ENCODE measurements around the gene CDIPT. TPM values are rescaled to one million over a fixed set of nuclear protein-coding genes. Genes with fewer than 3 reads are reported as not detected.
A peak's percentile ranks its signal among the peaks of the same experiment; 100 is the strongest.

The CDIPT gene
- total and polyA plus RNA-seq, 2 of the 13 experiments (the other 11 are each of a cell fraction or from before 2014, with no cell fraction given): 54.9 to 97.5 TPM

GRCh38 chr16:29891525-29892457 lies 28.8 kb upstream of the CDIPT start (continued):
- 0 out of 2 replicates have a peak, but pooled peaks have one; percentile 15 for TF ChIP-seq TFE3 (CRISPR knock-in tag; IDR thresholded peaks at IDR 0.05)
- peak; percentile 98 for TF ChIP-seq ZNF121 (CRISPR knock-in tag; IDR thresholded peaks at IDR 0.05)
- TF ChIP-seq NR3C1 (CRISPR knock-in tag; IDR thresholded peaks at IDR 0.05): no peak
- no peak for TF ChIP-seq TBX3 (IDR thresholded peaks at IDR 0.05; ENCODE audit: borderline replicate concordance)
- peak; percentile 88 for TF ChIP-seq TARDBP (CRISPR knock-in tag; IDR thresholded peaks at IDR 0.05)
- no peak for TF ChIP-seq ZNF839 (CRISPR knock-in tag; IDR thresholded peaks at IDR 0.05; ENCODE audit: borderline replicate concordance)
- no peak for TF ChIP-seq CC2D1A (CRISPR knock-in tag; IDR thresholded peaks at IDR 0.05)
- TF ChIP-seq ZNF652 (CRISPR knock-in tag; IDR thresholded peaks at IDR 0.05; ENCODE audit: borderline replicate concordance, low read depth): no peak
- peak; percentile 76 for TF ChIP-seq SAP130 (CRISPR knock-in tag; IDR thresholded peaks at IDR 0.05; ENCODE audit: low read depth)
- TF ChIP-seq ZNF740 (CRISPR knock-in tag; IDR thresholded peaks at IDR 0.05): no peak; the same call in 1 of the 2 replicates
- TF ChIP-seq ZNF530 (CRISPR knock-in tag; IDR thresholded peaks at IDR 0.05; ENCODE audit: low read depth): no peak
- 0 out of 2 replicates have a peak, but pooled peaks have one; percentile 33 for TF ChIP-seq RARA (CRISPR knock-in tag; IDR thresholded peaks at IDR 0.05)
- TF ChIP-seq THAP11 (CRISPR knock-in tag; IDR thresholded peaks at IDR 0.05): peak; percentile 59; the same call in 1 of the 2 replicates
- no peak for TF ChIP-seq TFDP1 (CRISPR knock-in tag; IDR thresholded peaks at IDR 0.05; ENCODE audit: borderline replicate concordance)
- no peak for TF ChIP-seq CENPT (CRISPR knock-in tag; IDR thresholded peaks at IDR 0.05; ENCODE audit: low read depth)
- peak; percentile 61; the same call in 1 of the 2 replicates for TF ChIP-seq CHD4 (IDR thresholded peaks at IDR 0.05; ENCODE audit: borderline replicate concordance, low read length)
- peak; percentile 88 for TF ChIP-seq ZNF362 (CRISPR knock-in tag; IDR thresholded peaks at IDR 0.05; ENCODE audit: borderline replicate concordance)
- no peak for TF ChIP-seq KLF15 (CRISPR knock-in tag; IDR thresholded peaks at IDR 0.05; ENCODE audit: borderline replicate concordance)
- TF ChIP-seq ZNF672 (CRISPR knock-in tag; IDR thresholded peaks at IDR 0.05): no peak
- peak; percentile 56; the same call in 1 of the 2 replicates for TF ChIP-seq GMEB1 (CRISPR knock-in tag; IDR thresholded peaks at IDR 0.05; ENCODE audit: borderline replicate concordance)
- TF ChIP-seq ZNF432 (CRISPR knock-in tag; IDR thresholded peaks at IDR 0.05; ENCODE audit: borderline replicate concordance): no peak
- no peak for TF ChIP-seq CREB1 (IDR thresholded peaks at IDR 0.05)
- peak; percentile 74 for TF ChIP-seq CREB1 (CRISPR knock-in tag; IDR thresholded peaks at IDR 0.05)
- 0 out of 2 replicates have a peak, but pooled peaks have one; percentile 46 for TF ChIP-seq HIVEP1 (CRISPR knock-in tag; IDR thresholded peaks at IDR 0.05)
